Stimulated activated CD4-positive, alpha-beta T cell treated with anti-CD3 and anti-CD28 coated beads, Interleukin-2, amount 100 ng/mL, for 48 hours (primary cell): ENCODE data around the gene GIT1.
A peak's percentile ranks its signal among the peaks of the same experiment; 100 is the strongest.

Experiments used
- DNase-seq, 2 donors: peaks; one replicate each; pipeline ENCODE4 v3.0.0-alpha.2; 2020

GIT1 gene

GRCh38 chr17:29589524-29590410, at the start of gene GIT1:
TSS of gene GIT1 (minus strand) at chr17:29589648. CDS start at chr17:29589378, 270 bp downstream.
- peak; percentile 75 to 80 for DNase-seq

GRCh38 chr17:29633886-29634285, 44.4 kb upstream of the GIT1 start:
- no peak for DNase-seq

GRCh38 chr17:29630630-29631193, 41.3 kb upstream of the GIT1 start:
- DNase-seq = no peak

- no peak for DNase-seq
These were observed 40.4 kb upstream of the GIT1 start for GRCh38 chr17:29629839-29630238.

GRCh38 chr17:29628644-29629043, 39.2 kb upstream of the GIT1 start:
- DNase-seq = no peak

GRCh38 chr17:29627951-29628350, 38.5 kb upstream of the GIT1 start:
- no peak for DNase-seq

GRCh38 chr17:29625037-29625750, 35.7 kb upstream of the GIT1 start:
- no peak for DNase-seq

GRCh38 chr17:29624586-29624985, 35.1 kb upstream of the GIT1 start:
- no peak for DNase-seq

GRCh38 chr17:29623283-29623647, 33.8 kb upstream of the GIT1 start:
- DNase-seq = no peak

- DNase-seq = peak in 1 of 2 donors; percentile 76
These were observed 33.2 kb upstream of the GIT1 start, which contains the start of gene CORO6 for GRCh38 chr17:29622337-29623282. TSS of gene CORO6 (minus strand) at chr17:29622912. CDS start at chr17:29621421, 1,491 bp downstream.

- no peak for DNase-seq
These were observed 32.3 kb upstream of the GIT1 start for GRCh38 chr17:29621751-29622194.

GRCh38 chr17:29620779-29621500, 31.5 kb upstream of the GIT1 start:
- DNase-seq = no peak

GRCh38 chr17:29620271-29620670, 30.8 kb upstream of the GIT1 start:
- DNase-seq = no peak

GRCh38 chr17:29619251-29619650, 29.8 kb upstream of the GIT1 start:
- DNase-seq = no peak

GRCh38 chr17:29618272-29619065, 29.0 kb upstream of the GIT1 start:
- DNase-seq = no peak

GRCh38 chr17:29617481-29618271, 28.2 kb upstream of the GIT1 start:
- peak; percentile 81 to 86 for DNase-seq

- DNase-seq = peak; percentile 92 to 93
These were observed 27.7 kb upstream of the GIT1 start for GRCh38 chr17:29617125-29617480.

GRCh38 chr17:29616300-29617048, 27.0 kb upstream of the GIT1 start:
- DNase-seq = no peak
